ENCODE measurements around the gene RIMS3.
A peak's percentile ranks its signal among the peaks of the same experiment; 100 is the strongest.
"Not testable (repeated sequence)": the region's sequence is repeated elsewhere in the genome, so short reads cannot be mapped to it uniquely, and the experiment has no call there.

RIMS3 gene

DNA sequence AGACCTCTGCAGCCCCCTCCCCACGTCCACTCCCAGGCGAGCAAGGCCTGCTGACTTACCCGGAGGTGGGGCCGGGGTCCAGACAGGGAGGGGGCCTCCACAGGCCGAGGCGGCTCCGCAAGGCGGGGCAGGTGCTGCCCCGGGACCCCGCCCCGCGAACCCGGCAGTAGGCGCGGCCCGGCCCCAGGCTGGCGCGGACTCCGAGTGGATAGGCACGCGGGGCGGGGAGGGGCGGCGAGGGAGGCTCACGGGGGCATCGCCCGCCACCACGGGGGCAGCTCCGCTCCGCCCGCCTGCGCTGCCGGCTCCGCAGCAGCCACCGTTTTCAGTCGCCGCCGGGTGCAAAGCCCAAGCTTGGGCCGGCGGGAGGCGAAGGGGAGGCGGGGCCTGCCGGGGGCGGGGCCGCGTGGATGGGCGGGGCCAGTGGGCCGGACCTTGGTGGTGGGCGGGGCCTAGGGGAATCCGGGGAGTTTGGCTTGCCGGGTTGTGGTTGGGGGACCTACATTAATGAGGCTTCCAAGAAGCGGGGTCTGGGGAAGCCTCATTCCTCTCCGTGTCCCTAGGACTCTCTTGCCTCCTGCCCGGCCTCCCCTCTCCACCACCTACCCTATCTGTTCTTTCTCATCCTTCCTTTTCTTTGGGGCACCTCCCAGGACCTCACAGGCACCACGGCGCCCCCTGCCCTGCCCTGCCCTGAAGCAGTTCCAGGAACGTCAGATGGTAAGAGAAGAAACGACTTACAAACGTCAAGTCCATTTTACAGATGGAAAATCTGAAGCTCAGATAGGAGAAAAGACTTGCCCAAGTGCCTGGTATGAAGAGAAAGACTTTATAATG, at the start of gene RIMS3:
Gene RIMS3 (minus strand): TSS at position 348 of the 837 bp plus-strand sequence. CDS start 23,757 bp downstream, outside the sequence.
- DNase-seq = peak; percentile 97

DNA sequence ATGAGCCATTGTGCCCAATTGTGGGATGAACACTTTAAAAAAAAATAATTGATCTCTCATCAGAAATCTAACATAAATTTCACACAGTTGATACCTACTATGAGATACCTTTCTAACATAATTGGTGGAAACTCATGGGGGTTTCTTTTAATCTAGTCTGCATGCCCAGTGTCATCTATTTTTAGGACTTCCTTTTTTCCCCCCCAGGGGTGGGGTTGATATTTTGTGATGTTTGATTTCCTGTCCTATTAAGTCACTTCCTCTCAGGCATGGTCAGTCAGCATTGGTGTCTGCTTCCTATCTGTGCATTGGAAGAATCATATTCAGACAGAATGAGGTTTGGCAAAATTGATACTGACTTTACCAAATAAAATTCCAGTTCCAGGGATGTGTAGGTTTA, 47.5 kb upstream of the RIMS3 start:
- no peak for DNase-seq

DNA sequence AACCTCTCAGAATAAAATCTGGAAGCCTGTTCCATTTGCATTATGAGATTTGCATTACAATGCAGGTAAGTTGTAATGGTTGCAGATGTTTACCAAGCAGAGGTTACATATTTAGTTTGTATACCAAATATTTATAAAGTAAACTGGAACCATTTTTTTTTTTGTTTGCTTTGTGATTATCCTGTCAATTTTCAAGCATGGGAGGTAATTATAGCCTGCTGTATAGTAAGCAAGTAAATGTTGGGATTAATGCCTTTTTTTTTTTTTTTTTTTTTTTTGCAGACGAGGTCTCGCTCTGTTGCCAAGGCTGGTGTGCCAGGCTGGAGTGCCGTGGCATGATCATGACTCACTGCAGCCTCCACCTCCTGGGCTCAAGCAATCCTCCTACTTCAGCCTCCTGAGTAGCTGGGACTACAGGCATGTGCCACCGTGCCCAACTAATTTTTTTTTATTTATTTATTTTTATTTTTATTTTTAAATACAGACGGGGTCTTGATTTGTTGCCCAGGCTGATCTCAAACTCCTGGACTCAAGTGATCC, 47.0 kb upstream of the RIMS3 start:
- no peak for DNase-seq

DNA sequence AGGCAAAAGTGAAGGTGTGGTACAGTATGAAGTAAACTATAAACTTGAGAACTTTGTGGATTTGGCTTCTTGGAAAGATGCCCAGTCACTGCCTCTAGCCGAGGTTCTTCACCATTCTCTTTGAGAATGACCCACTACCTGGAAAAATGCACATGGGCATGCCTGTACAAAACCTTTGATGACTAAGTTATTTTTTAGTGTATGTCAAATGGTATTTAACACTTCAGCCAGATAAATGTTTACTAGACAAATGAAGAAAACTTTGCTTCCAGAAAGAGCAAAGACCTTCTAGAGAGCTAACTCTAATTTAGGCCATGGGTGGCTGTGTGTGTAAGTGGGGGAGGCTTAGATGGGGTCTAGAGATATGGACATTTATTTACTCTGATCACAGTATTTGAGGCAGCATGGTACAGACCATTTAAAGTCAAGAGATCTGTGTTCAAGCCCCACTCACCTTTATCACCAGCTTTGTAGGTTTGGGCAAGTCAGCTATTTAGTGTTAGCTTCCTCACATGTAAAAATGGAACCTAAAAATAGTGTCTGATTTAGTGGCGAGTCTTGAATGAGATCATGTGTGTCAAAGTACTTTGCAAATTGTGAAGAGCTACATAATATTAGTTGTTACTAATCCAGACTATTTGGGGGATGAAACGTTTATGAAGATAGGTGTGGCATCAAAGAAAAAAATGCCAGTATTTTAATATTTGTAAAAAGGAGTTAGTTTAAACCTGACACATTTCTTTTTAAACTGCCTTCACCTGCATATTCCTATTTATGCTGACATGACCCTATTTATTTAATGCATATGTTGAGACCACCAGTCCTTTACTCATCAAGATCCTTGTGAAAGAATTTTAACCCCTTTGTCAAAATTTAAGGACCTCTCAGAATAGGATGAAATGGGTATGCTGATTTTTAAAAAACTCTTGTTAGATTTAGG, 46.3 kb upstream of the RIMS3 start:
- DNase-seq = no peak

DNA sequence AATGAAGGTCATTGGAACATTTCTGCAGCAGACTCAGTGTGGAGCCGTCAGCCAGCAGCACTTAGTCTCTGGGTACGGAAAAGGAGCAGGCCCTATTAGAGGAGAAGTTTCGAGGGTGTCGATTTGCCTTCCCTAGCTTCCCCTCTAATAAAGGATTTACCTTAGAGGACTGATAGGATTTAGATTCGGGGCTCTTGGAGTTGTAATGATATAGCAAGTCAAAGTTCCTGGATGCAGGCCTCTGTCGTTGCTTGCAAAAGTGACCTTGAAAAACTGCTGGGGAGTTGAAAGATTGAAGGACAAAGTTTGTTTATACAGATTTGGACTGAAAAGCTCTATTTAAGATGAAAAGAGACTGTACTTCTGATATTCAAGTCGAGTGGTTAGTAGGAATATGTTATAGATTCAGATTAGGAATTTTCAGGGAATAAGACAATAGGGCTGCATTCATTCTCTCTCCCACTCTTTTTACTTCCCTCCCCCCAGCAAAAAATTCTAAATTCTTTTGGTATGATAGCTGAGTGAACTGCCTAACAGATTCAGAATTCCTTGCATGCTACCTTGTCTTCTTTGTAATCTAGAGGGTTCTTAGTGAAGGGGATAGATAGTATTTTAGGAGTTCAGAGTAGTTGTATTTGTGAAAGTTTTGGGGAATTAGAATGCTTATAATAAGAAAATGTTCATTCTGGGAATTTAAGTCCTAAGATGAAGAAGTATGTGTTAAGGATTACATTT, 45.3 kb upstream of the RIMS3 start:
- no peak for DNase-seq

DNA sequence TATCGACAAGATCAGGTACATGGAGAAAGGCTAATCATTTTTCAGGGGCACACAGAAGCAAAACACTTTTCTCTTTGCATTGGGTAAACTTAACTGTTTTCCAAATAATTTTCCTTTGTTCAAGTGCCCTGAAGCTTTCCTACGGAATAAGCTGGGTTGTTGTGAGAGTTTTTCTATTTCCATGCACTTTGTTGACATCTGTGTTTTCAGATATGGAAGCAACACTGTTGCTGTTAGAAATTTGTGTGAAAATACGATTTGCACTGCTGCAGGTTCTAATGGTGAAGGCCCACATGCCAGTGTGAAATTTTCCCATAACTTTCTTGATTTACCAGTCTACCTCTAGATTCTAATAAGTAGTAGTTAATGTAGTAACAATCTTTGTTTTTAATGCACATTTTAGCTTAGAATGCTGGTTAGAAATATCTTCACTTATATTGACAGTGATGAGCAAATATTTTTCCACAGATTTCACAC, 44.4 kb upstream of the RIMS3 start:
- no peak for DNase-seq

DNA sequence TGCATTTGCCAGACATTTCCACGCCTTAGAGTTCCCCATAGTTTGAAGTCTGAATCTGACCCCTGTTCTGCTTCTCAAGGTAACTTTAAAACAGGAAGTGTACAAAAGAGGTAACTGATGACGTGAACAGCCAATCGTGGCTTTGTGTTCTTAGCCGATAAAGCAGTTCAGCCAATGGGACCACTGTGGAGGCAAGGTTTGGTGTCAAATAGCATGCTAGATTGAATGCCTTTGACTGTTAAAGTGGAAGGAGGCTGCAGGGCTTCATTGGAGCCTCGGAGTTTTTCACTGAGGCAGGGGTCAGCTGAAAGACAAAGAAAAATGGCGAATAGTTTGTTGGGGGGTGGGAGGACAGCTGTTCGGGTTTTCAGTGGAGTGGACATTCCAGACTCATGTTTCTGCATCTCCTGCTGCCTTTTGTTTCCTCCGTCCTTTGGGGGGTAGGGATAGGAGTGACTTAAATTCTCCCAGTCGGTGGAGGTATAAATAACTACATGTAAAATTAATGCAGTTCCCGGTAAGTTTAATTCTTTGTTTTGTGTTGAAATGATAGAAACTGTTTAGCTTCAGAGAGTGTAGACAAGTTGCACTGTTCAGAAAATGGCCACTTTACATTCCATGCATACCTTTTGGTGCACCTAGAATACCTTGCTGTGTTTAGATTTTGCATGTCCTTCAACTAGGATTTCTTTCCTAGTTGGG, 43.8 kb upstream of the RIMS3 start:
- peak; percentile 66 for DNase-seq

DNA sequence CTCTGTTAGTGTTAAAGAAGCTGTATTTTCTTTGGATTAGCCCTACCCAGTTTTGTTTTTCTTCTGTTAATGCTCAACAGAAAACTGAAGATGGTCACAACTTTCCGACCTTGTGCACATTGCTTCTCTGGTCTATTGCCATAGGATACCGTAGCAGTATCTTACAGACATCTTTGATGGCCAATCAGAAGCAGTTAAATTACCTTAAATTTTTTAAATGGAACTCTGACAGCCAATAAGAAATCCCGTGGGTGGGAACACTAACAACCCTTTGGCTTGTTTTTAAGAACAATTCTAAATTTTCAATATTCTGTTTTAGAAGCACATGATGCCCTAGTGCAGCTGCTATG, 43.2 kb upstream of the RIMS3 start:
- no peak for DNase-seq

DNA sequence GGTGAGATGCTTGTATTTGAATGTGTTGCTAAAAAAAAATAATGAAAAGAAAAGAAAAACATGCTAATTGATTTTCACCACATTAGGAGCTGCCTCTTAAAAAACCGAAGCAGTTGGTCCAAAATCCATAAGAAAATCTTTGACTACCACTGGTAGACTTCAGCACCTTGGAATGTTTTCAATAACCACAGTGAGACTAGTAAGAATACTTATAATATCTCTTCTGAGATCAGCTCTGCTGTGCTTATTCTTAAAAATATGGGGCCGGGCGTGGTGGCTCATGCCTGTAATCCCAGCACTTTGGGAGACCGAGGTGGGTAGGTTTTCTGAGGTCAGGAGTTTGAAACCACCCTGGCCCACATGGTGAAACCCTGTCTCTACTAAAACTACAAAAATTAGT, 41.1 kb upstream of the RIMS3 start:
- DNase-seq = no peak

DNA sequence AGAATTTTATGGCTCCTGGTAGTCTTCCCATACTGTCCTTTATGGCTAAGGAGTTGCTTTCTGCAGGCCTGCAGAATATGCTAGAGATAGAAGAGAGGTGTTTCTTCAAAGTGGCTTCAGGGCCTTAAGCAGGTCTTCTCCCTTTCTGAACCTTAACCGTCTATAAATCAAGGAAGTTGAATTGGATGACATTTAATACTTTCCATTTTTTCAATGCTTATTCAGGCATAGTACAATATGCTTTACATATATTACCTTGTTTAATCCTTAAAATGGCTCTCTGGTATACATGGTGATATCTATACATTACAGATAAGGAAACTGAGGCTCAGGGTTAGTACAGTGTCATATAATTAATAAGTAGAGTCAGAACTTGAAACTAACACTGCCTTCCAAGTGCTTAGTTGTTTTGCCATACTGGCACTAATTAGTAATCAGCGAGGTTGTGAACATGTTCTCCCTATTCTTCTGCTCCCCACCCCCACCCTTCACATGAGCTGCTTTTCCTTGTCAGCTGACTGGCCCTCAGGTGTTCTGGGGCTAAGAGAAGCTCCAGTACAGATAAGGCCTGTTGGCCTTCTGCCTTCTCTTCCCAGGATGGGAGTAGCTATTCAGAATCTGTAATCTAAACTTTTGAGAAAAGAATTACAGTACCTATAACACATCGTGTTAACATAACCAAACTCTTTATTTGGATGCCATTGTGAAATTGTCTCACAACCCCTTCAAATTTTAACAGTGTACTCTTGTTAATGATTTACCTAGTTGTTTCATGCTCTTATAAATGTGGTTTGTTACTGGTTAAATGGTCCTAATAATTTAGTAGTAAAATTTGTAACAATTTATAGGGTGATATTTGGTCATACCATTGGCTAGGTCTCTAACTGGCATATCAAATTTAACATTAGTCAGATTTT, 39.6 kb upstream of the RIMS3 start:
- DNase-seq = no peak

DNA sequence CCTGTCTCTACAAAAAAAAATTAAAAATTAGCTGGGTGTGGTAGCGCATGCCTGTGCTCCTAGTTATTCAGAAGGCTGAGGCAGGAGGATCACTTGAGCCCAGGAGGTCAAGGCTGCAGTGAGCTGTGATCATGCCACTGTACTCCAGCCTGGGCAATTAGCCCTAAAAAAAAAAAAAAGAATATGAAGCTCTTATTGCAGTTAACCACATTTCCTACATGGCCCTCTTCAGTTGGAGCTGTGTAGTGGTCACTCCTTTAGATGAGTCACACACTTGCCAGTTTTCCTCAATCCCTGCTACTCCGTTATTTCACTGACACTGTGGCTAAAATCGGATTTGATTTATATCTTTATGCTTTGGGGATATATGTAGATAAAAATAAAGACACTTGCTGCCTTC, 37.8 kb upstream of the RIMS3 start:
- no peak for DNase-seq

DNA sequence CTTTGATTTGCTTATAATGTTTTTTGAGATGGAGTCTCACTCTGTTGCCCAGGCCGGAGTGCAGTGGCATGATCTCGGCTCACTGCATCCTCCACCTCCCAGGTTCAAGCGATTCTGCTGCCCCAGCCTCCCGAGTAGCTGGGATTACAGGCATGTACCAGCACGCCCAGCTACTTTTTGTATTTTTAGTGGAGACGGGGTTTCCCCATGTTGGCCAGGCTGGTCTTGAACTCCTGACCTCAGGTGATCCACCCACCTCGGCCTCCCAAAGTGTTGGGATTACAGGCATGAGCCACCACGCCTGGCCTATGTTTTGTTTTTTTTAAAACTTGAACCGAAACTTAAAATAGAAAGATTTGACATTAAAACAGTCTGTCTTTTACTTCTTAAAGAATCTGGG, 37.3 kb upstream of the RIMS3 start:
- not testable (repeated sequence) for DNase-seq

DNA sequence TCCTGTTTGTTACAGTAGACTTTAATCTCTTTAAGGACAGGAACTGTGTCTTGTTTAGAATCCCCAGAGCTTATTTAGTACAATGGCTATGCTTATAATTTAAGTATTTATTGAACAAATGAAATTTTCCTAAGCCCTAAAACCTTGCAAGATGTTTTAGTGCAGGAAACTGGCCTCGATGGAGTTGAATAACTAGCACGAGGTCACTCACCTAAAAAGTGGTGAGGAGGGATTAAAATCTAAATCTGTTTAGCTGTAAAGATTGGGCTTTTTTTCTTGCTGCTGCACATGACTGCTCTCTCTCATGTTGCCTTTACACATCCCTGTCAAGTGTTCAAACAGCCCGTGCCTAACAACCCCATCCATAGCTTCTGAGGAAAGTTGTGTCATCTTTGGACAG, 36.2 kb upstream of the RIMS3 start:
- no peak for DNase-seq

DNA sequence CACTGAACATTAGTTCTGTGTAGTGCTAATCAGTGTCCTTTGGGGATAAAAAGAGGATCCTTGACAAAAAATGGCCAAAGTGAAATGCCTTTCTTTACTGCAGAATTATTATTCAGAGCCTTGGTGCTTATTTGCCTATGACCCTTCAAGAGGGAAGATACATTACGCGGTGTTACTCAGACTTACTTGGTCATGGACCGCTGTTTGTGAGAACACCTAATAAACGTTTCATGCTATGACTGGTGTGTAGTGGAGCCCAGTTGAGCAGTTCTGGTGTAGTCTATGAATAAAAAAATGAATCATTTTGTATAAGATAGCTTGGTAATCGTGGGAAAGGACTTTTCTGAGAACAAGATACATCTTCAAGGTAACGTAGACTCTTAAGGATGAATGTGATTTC, 34.3 kb upstream of the RIMS3 start:
- DNase-seq = no peak

DNA sequence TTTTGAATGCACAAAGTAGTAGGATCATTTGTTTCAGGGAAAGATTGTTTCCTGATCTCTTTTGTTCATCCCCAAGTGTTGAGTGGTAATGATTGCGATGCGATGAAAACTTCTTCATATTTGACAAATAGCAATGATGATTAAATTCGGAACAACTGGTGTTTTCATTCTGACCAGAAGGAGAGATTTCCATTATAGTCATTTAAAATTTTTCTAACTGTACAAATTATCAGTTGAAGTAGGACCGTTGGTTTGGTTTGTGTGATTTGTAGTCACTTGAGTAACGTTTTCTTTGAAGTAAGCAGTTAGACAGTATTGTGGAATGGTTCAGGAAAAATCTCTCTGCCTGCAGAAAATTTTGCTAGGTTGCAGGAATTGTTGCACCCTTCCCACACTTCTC, 32.0 kb upstream of the RIMS3 start:
- no peak for DNase-seq

DNA sequence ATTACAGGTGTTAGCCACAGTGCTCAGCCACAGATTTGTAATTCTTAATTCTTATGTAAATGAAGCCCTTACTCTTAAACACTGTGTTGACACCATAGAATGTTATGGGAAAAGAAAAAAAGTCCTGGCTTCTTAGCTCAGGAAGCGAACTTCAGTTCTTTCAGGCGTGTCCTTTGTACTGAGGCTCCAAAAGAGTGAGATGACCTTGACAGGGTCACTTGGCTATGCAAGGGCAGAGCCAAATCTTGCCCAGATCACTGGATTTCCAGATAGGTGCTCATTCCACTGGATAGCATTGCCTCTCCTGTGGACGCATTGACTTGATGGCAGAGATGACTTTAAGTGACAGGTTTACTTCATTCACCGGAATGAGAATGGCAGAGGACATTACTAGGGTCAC, 30.8 kb upstream of the RIMS3 start:
- DNase-seq = no peak

DNA sequence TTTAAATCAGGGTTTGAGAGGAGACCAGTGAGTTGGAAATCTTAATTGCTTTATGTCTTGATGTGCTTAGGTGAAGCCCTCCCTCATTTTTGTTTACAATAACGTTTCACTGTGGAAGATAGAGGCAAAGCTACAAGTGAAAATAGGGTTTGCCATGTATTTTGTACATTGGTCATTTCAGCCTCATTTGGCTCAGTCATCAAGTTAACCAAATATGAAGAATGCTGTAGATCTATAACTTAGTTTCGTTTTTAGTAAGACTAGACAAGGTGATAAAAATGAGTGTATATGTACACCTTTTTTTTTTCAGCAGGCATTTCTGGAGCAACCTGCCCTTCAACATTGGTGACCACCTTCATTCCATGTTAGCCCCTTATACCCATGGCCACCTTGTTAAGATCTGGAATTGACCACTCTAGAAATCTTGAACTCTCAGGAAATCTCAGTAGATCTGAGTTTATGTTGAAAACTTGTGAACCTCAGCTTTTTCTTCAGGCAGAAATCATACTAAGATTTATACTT, 28.9 kb upstream of the RIMS3 start:
- no peak for DNase-seq

DNA sequence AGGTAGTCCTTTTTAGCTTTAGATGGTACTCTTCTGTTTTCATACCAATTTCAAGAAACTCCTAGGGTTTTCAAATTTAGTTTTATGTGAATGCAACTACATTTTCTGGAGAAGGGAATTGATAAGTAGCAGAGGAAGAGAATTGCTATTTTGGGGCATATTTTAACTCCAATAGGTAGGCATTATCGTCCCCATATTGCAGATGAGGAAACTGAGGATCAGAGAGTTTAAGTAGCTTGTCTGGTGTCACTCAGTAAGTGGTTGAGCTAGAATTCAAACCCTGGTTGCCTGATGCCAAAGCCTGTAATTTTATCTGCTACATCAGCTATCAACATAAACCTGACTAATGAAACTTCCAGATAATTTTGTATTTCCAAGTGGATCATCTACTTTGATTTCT, 27.9 kb upstream of the RIMS3 start:
- DNase-seq = no peak

DNA sequence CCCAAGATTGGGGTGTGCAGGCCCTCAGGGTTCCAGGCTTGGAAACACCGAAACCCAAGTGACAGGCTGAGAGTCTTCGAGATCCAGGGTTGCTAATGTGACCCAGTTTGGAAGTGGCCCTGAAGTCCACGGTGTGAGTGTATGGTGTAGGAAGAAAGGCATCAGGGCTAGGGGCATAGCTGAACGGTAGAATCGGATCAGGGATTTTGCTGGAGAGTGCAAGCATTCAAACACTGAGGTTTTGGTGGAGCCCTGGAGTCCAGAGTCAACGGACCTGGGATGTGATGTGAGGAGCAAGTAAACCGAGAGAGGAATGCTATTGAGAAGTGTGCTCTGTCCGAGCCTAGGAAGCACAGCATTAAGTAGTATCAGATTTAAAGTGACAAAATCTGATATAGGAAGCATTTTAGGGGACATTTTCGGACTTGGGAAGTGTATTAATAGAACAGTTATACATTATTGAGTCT, 27.0 kb upstream of the RIMS3 start:
- DNase-seq = no peak

DNA sequence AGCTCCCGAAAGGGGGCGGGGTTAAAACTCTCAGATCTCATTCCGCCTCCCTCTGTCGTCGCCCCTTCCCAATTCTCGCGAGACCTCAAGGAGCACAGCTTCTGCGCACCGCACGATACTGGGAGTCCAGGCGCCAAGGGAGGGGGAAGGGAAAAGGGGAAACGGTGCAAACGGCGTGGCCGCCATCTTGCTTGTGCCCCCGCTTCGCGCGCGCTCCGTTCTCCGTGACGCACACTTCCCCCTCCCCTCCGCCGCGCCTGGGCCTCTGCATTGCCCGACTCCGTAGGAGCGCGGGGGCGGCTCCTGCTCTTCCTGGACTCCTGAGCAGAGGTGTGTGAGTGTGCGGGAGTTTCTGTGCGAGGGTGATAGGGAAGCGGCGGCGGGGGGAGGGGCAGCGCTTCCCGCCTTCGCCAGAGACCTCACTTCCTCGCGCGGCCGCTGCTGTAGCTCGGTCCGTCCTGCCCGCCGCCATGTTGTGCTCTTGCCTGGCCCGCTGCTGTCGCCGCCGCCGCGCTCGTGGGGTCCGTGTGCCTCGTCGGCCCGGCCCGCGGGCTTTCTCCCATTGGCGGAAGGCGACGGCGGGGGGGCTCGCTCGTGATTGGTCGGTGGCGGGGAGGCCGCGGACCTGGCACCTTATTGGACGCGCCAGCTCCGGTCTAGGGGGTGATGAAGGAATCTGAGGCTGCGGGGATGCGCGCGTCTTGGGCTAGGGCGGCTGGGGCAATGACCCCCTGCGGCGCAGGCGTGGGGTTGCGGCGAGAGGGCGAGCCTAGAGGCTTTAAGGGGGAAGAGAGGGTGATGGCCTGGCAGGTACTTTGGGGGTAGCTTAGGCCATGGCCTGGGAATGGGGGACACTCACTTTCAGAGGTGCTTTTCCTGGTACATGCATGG, 26.3 kb upstream of the RIMS3 start, which contains the start of gene NFYC:
Gene NFYC (plus strand): TSS at position 167 of the 891 bp plus-strand sequence. CDS start 47,140 bp downstream, outside the sequence.
- DNase-seq = peak; percentile 96

Measured in activated CD8-positive, alpha-beta memory T cell treated with anti-CD3 and anti-CD28 coated beads, Interleukin-2, amount 50 U/mL, for 48 hours (primary cell).